ENCODE results near the gene DOCK3. TPM values are rescaled to one million over a fixed set of nuclear protein-coding genes. Genes with fewer than 3 reads are reported as not detected.

Gene DOCK3
- total and polyA plus RNA-seq, 2 of the 4 experiments (the other 2 are of a cell fraction) = under 0.01 to 0.12 TPM

GRCh38 chr3:50816894-50817293, 142.2 kb downstream of the DOCK3 start:
- H3K9me3 ChIP-seq (ENCODE audit: control insufficient read depth, insufficient read depth, low read length) = peaks cover 2% of the 10 kb centered on the region
- no peak overlapping the region for H2BK20ac ChIP-seq (ENCODE audit: low read depth, low read length)
- H3K27me3 ChIP-seq (ENCODE audit: control insufficient read depth, insufficient read depth, low read length) = no peaks in the 10 kb centered on the region
- ChIA-PET POLR2A (ENCODE audit: unreplicated experiment) (no interaction called here), CTCF (no interaction called here)
- ATAC-seq (ENCODE audit: low read depth) (no peak), DNase-seq (no peak)
- no peak overlapping the region for H3K18ac ChIP-seq (ENCODE audit: low read depth, low read length)
- H3K4ac ChIP-seq (ENCODE audit: low read depth, low read length) = no peak overlapping the region
- no peak overlapping the region for H4K91ac ChIP-seq (ENCODE audit: insufficient read depth, low read depth, low read length)
- no peak overlapping the region for H2AK5ac ChIP-seq (ENCODE audit: low read depth, low read length)
- H4K5ac ChIP-seq (ENCODE audit: low read depth, low read length) = no peak overlapping the region
- H3K27ac ChIP-seq (ENCODE audit: insufficient read depth, low read length) = no peak overlapping the region
- no peak overlapping the region for H2BK15ac ChIP-seq (ENCODE audit: low read depth, low read length)
- H3K14ac ChIP-seq (replicated peaks; ENCODE audit: low read depth, low read length) = no peak overlapping the region
- no peaks in the 10 kb centered on the region for H3K36me3 ChIP-seq (ENCODE audit: control insufficient read depth, insufficient read depth, low read length)
- no CpG with 5 or more reads among the region's 3 CpGs for WGBS, 2 experiments (ENCODE audit: extremely low coverage in 2 of 2, insufficient read length in 1 of 2)
- no peaks in the 10 kb centered on the region for H3K9me1 ChIP-seq (ENCODE audit: insufficient read depth, low read length)
- no peak overlapping the region for H3K4me3 ChIP-seq (ENCODE audit: insufficient read depth, low read depth, low read length)
- H3K56ac ChIP-seq (ENCODE audit: extremely low read depth, insufficient read depth, low read length) = no peak overlapping the region
- H4K8ac ChIP-seq (ENCODE audit: low read depth in 2 of 2, low read length in 2 of 2) = no peak overlapping the region
- no peak overlapping the region for H2AFZ ChIP-seq (replicated peaks; ENCODE audit: low read length, poor library complexity)
- no peak overlapping the region for H2BK5ac ChIP-seq (ENCODE audit: low read depth, low read length, poor library complexity, severe bottlenecking)
- no peak overlapping the region for H3K9ac ChIP-seq (ENCODE audit: low read depth, low read length)
- BruUV-seq (replicated peaks) = no TSS peak
- H3K79me1 ChIP-seq (ENCODE audit: low read depth in 1 of 2, low read length in 2 of 2) = no peaks in the 10 kb centered on the region
- TF ChIP-seq, protein P1, sequence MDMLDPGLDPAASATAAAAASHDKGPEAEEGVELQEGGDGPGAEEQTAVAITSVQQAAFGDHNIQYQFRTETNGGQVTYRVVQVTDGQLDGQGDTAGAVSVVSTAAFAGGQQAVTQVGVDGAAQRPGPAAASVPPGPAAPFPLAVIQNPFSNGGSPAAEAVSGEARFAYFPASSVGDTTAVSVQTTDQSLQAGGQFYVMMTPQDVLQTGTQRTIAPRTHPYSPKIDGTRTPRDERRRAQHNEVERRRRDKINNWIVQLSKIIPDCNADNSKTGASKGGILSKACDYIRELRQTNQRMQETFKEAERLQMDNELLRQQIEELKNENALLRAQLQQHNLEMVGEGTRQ (IDR thresholded peaks at IDR 0.05; ENCODE audit: low read depth, low read length) = no peak
- TF ChIP-seq BHLHE40 (IDR thresholded peaks at IDR 0.05; ENCODE audit: low read depth, low read length) (no peak), NFE2L2 (IDR thresholded peaks at IDR 0.05; ENCODE audit: low read depth, low read length) (no peak)
- TF ChIP-seq, protein P2, sequence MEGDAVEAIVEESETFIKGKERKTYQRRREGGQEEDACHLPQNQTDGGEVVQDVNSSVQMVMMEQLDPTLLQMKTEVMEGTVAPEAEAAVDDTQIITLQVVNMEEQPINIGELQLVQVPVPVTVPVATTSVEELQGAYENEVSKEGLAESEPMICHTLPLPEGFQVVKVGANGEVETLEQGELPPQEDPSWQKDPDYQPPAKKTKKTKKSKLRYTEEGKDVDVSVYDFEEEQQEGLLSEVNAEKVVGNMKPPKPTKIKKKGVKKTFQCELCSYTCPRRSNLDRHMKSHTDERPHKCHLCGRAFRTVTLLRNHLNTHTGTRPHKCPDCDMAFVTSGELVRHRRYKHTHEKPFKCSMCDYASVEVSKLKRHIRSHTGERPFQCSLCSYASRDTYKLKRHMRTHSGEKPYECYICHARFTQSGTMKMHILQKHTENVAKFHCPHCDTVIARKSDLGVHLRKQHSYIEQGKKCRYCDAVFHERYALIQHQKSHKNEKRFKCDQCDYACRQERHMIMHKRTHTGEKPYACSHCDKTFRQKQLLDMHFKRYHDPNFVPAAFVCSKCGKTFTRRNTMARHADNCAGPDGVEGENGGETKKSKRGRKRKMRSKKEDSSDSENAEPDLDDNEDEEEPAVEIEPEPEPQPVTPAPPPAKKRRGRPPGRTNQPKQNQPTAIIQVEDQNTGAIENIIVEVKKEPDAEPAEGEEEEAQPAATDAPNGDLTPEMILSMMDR (conservative IDR thresholded peaks at IDR 0.05; ENCODE audit: low read depth, low read length) = no peak
- intact Hi-C loops (cut with micrococcal nuclease) = no loop called here
- H4K20me1 ChIP-seq (ENCODE audit: insufficient read depth, low read length) = no peaks in the 10 kb centered on the region
- no peak overlapping the region for H3K4me2 ChIP-seq (ENCODE audit: low read depth, low read length)
- in situ Hi-C loops (cut with MboI; ENCODE audit: low sequenced_read_pairs) = no loop called here
- no peak overlapping the region for H2BK120ac ChIP-seq (ENCODE audit: low read depth, low read length)
- no peaks in the 10 kb centered on the region for H3K4me1 ChIP-seq (ENCODE audit: control insufficient read depth, insufficient read depth, low read length)
- H3K23ac ChIP-seq (ENCODE audit: low read depth, low read length) = no peak overlapping the region
- no peak overlapping the region for H2AK9ac ChIP-seq (replicated peaks; ENCODE audit: low read depth, low read length, poor library complexity)
- dilution Hi-C loops (cut with HindIII; ENCODE audit: low sequenced_read_pairs, unreplicated experiment) = no loop called here

Data from IMR-90 (cell line).